ENCODE measurements around the gene G6PC2. TPM values are rescaled to one million over a fixed set of nuclear protein-coding genes. Genes with fewer than 3 reads are reported as not detected.

The G6PC2 gene
- total RNA-seq, 1 donor from 2014 or later, result not detected

- Mint-ChIP-seq H3K4me1 (ENCODE audit: unreplicated experiment) (peaks cover 6% of the 10 kb centered on the region), H3K27ac (ENCODE audit: unreplicated experiment) (no peak overlapping the region), H3K27me3 (ENCODE audit: unreplicated experiment) (peaks cover 2% of the 10 kb centered on the region), H3K4me3 (ENCODE audit: unreplicated experiment) (no peak overlapping the region), H3K36me3 (ENCODE audit: low read depth, unreplicated experiment) (no peaks in the 10 kb centered on the region), H3K9me3 (ENCODE audit: unreplicated experiment) (no peaks in the 10 kb centered on the region)
- no peak for TF ChIP-seq CTCF (IDR thresholded peaks at IDR 0.05; ENCODE audit: unreplicated experiment)
- DNase-seq (ENCODE audit: low spot score), result no peak
Observed at GRCh38 chr2:168894720-168895119, 6.4 kb upstream of the G6PC2 start.

GRCh38 chr2:168895771-168896170 is 5.3 kb upstream of the G6PC2 start:
- Mint-ChIP-seq H3K4me1 (ENCODE audit: unreplicated experiment) (no peaks in the 10 kb centered on the region), H3K27ac (ENCODE audit: unreplicated experiment) (no peak overlapping the region), H3K9me3 (ENCODE audit: unreplicated experiment) (no peaks in the 10 kb centered on the region), H3K27me3 (ENCODE audit: unreplicated experiment) (peaks cover 2% of the 10 kb centered on the region), H3K36me3 (ENCODE audit: low read depth, unreplicated experiment) (no peaks in the 10 kb centered on the region), H3K4me3 (ENCODE audit: unreplicated experiment) (no peak overlapping the region)
- no peak for DNase-seq (ENCODE audit: low spot score)
- no peak for TF ChIP-seq CTCF (IDR thresholded peaks at IDR 0.05; ENCODE audit: unreplicated experiment)

- Mint-ChIP-seq H3K4me3 (ENCODE audit: unreplicated experiment) (no peak overlapping the region), H3K27ac (ENCODE audit: unreplicated experiment) (no peak overlapping the region), H3K27me3 (ENCODE audit: unreplicated experiment) (peaks cover 2% of the 10 kb centered on the region), H3K36me3 (ENCODE audit: low read depth, unreplicated experiment) (no peaks in the 10 kb centered on the region), H3K4me1 (ENCODE audit: unreplicated experiment) (no peaks in the 10 kb centered on the region), H3K9me3 (ENCODE audit: unreplicated experiment) (no peaks in the 10 kb centered on the region)
- no peak for DNase-seq (ENCODE audit: low spot score)
- TF ChIP-seq CTCF (IDR thresholded peaks at IDR 0.05; ENCODE audit: unreplicated experiment), result no peak
Observed at GRCh38 chr2:168896783-168897182, 4.3 kb upstream of the G6PC2 start.

GRCh38 chr2:168897449-168897848 is 3.6 kb upstream of the G6PC2 start:
- no peak overlapping the region for H3K27ac Mint-ChIP-seq (ENCODE audit: unreplicated experiment)
- TF ChIP-seq CTCF (IDR thresholded peaks at IDR 0.05; ENCODE audit: unreplicated experiment), result no peak

DNA sequence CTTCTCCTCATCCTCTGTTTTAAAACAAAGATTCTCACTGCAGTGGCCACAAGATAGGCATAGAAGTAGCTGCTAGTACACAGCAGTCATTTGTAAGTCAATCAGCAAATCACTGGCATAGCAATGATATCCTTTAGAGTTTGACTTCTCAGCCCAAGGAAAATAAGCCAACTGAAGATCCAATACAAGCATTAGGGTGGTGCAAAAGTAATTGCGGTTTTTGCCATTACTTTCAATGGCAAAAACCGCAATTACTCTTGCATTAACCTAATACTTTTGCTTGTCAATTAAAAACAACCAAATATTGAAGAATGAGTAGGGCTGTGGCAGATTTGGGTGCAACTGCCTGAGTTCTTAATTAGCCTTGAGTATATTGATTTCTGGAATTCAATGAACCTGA is 2.8 kb downstream of the G6PC2 start:
- Mint-ChIP-seq H3K36me3 (ENCODE audit: low read depth, unreplicated experiment) (no peaks in the 10 kb centered on the region), H3K4me3 (ENCODE audit: unreplicated experiment) (no peak overlapping the region), H3K9me3 (ENCODE audit: unreplicated experiment) (no peaks in the 10 kb centered on the region), H3K27ac (ENCODE audit: unreplicated experiment) (no peak overlapping the region), H3K4me1 (ENCODE audit: unreplicated experiment) (peaks cover 10% of the 10 kb centered on the region), H3K27me3 (ENCODE audit: unreplicated experiment) (peaks cover 1% of the 10 kb centered on the region)
- no peak for DNase-seq (ENCODE audit: low spot score)
- no peak for TF ChIP-seq CTCF (IDR thresholded peaks at IDR 0.05; ENCODE audit: unreplicated experiment)

More at GRCh38 chr2:168897449-168897848, 3.6 kb upstream of the G6PC2 start:
- Mint-ChIP-seq H3K4me3 (ENCODE audit: unreplicated experiment) (no peak overlapping the region), H3K27me3 (ENCODE audit: unreplicated experiment) (peaks cover 2% of the 10 kb centered on the region), H3K9me3 (ENCODE audit: unreplicated experiment) (no peaks in the 10 kb centered on the region), H3K4me1 (ENCODE audit: unreplicated experiment) (no peaks in the 10 kb centered on the region), H3K36me3 (ENCODE audit: low read depth, unreplicated experiment) (no peaks in the 10 kb centered on the region)
- DNase-seq (ENCODE audit: low spot score), result no peak

All from endothelial cell (in vitro differentiated cells).